ENCODE measurements around the gene NHLRC4.

NHLRC4 gene

GRCh38 chr16:530111-530817, 36.5 kb upstream of the NHLRC4 start:
- DNase-seq (ENCODE audit: low read depth): no peak

- no peak for DNase-seq (ENCODE audit: low read depth)
Measured at GRCh38 chr16:531494-532125, 35.2 kb upstream of the NHLRC4 start.

GRCh38 chr16:533391-534123, 33.2 kb upstream of the NHLRC4 start:
- no peak for DNase-seq (ENCODE audit: low read depth)

- DNase-seq (ENCODE audit: low read depth): no peak
Measured at GRCh38 chr16:534135-534534, 32.7 kb upstream of the NHLRC4 start.

GRCh38 chr16:534856-535445, 31.9 kb upstream of the NHLRC4 start:
- DNase-seq (ENCODE audit: low read depth): no peak

- DNase-seq (ENCODE audit: low read depth): no peak
Measured at GRCh38 chr16:535446-536405, 31.1 kb upstream of the NHLRC4 start.

GRCh38 chr16:536746-537145, 30.1 kb upstream of the NHLRC4 start:
- DNase-seq (ENCODE audit: low read depth): no peak

GRCh38 chr16:537415-538335, 29.1 kb upstream of the NHLRC4 start:
- DNase-seq (ENCODE audit: low read depth): no peak

GRCh38 chr16:539901-540530, 26.8 kb upstream of the NHLRC4 start:
- no peak for DNase-seq (ENCODE audit: low read depth)

GRCh38 chr16:540645-541340, 26.0 kb upstream of the NHLRC4 start:
- DNase-seq (ENCODE audit: low read depth): no peak

- no peak for DNase-seq (ENCODE audit: low read depth)
Measured at GRCh38 chr16:543301-544164, 23.3 kb upstream of the NHLRC4 start.

GRCh38 chr16:544517-544916, 22.3 kb upstream of the NHLRC4 start:
- no peak for DNase-seq (ENCODE audit: low read depth)

- DNase-seq (ENCODE audit: low read depth): peak; percentile 48
Measured at GRCh38 chr16:546909-547770, 19.7 kb upstream of the NHLRC4 start.

- no peak for DNase-seq (ENCODE audit: low read depth)
Measured at GRCh38 chr16:548586-548985, 18.2 kb upstream of the NHLRC4 start.

GRCh38 chr16:549544-550263, 17.1 kb upstream of the NHLRC4 start:
- no peak for DNase-seq (ENCODE audit: low read depth)

GRCh38 chr16:551210-551609, 15.6 kb upstream of the NHLRC4 start:
- no peak for DNase-seq (ENCODE audit: low read depth)

GRCh38 chr16:552171-552570, 14.6 kb upstream of the NHLRC4 start:
- no peak for DNase-seq (ENCODE audit: low read depth)

All from activated T-cell treated with anti-CD3 and anti-CD28 coated beads for 1 hour (primary cell).